Measurements from ENCODE around the gene DCLK1.

GRCh38 chr13:35733827-35734226 is 397.4 kb downstream of the DCLK1 start:
- TF ChIP-seq CTCF (IDR thresholded peaks at IDR 0.05) (no peak), POLR2A (IDR thresholded peaks at IDR 0.05) (no peak)

Measured in esophagus squamous epithelium (tissue), 4 donors.